Stimulated activated CD8-positive, alpha-beta memory T cell treated with anti-CD3 and anti-CD28 coated beads, Interleukin-15, amount 100 ng/mL, for 24 hours (primary cell): Measurements from ENCODE around the gene ZFPL1.

ENCODE experiments used
- DNase-seq: peaks from one replicate; pipeline ENCODE4 v3.0.0-alpha.2; 2020; ENCODE audit warnings: low read depth

Gene ZFPL1

GRCh38 chr11:65130631-65131416 lies 46.8 kb downstream of the ZFPL1 start:
- no peak for DNase-seq

- no peak for DNase-seq
Observed at GRCh38 chr11:65131417-65131776, 47.4 kb downstream of the ZFPL1 start.

- DNase-seq, result no peak
Observed at GRCh38 chr11:65131895-65132237, 47.8 kb downstream of the ZFPL1 start.

GRCh38 chr11:65132238-65132987 lies 48.4 kb downstream of the ZFPL1 start:
- no peak for DNase-seq

GRCh38 chr11:65132988-65133700 lies 49.1 kb downstream of the ZFPL1 start:
- DNase-seq, result no peak

GRCh38 chr11:65133724-65134123 lies 49.7 kb downstream of the ZFPL1 start:
- no peak for DNase-seq

- peak; percentile 88 for DNase-seq
Observed at GRCh38 chr11:65134240-65134951, 50.4 kb downstream of the ZFPL1 start, which contains the start of gene SYVN1. SYVN1 (minus strand) TSS chr11:65134519; CDS start chr11:65133601, 918 bp downstream.

- no peak for DNase-seq
Observed at GRCh38 chr11:65134952-65135632, 51.1 kb downstream of the ZFPL1 start.

GRCh38 chr11:65135633-65136145 lies 51.7 kb downstream of the ZFPL1 start:
- DNase-seq, result no peak

- no peak for DNase-seq
Observed at GRCh38 chr11:65136515-65137096, 52.6 kb downstream of the ZFPL1 start.
